Measurements from ENCODE around the gene SURF1.
A peak's percentile ranks its signal among the peaks of the same experiment; 100 is the strongest.

SURF1 gene

GRCh38 chr9:133315997-133316396 lies 40.3 kb downstream of the SURF1 start:
- DNase-seq, result no peak

DNA sequence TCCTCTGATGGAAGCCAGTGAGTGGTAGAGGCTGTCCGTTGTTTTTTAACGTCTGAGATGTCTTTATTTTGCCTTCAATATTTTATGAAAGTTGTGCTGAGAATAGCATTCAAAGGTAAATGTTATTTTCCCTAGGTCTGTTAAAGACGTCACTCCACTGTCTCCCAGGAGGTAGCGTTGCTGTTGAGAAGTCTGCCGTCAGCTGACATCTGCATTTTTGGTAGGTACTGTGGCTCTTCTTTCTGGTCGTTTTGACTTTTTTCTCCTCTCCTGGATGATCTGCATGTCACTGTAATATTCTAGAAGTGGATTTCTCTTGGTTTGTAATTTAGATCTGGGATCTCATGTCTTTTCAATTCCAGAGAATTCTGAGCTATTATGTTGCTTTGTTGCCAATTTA lies 46.7 kb downstream of the SURF1 start:
- DNase-seq, result peak; percentile 10

DNA sequence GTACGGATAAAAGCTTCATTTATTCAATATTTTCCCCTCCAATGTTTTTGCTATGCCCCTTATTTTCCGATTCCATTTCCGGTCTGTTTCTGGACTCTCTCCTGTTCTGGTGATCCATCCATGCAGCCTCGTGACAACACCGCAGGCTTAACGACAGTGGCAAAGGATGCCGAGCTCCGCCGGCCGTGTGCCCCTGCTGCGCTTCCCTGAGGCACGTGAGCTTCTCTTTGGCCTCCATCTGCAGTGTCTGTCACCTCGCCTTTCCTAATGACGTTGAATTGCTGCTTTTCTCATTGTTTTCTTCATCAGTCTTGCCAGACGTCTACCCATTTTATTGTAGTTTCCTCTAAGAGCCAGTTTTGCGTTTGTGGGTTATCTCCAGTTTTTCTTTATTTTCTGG lies 49.0 kb downstream of the SURF1 start:
- DNase-seq, result no peak

DNA sequence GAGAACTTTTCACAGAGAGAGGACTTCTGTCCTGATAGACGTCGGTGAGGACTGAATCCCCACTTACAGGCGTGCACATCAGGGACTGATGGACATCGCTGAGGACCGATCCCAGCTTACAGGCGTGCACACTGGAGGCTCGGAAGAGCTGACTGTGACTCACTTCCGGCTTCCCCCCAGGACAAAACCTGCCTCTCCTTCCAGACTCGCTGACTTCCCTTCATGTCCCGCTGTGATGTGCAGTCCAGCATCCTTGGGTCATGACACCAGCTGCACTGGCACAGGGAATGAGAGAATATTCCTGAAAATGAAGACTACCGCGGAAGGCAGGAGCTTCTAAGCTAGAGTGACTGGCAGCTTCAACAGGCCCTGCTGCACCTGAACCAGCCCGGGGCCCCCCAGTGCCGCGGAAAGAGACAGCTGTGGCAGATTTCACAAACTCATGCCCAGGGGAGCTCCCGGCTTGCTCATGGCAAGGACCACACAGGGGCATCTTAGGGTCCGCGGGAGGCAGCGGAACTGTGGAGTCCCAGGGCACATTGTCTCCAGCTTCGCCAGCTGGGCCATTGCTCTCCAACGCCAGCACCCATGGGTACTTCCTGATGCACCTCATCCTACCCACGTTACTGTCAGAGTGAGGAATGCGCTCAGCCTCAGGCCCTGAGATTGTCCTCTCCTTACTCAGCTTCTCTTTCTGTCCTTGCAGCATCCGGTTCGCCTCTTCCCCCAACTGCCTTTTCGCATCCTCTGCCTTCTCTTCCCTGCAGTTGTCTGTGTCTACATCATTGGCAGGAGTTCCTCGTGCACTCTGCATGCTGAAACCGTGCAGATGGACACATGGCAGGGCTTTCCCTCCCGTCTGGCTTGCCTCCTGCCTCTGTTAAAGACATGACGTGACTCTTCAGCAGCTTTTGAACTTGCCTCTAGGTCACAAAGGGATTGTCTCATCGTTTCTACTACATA lies 49.8 kb downstream of the SURF1 start:
- no peak for DNase-seq

DNA sequence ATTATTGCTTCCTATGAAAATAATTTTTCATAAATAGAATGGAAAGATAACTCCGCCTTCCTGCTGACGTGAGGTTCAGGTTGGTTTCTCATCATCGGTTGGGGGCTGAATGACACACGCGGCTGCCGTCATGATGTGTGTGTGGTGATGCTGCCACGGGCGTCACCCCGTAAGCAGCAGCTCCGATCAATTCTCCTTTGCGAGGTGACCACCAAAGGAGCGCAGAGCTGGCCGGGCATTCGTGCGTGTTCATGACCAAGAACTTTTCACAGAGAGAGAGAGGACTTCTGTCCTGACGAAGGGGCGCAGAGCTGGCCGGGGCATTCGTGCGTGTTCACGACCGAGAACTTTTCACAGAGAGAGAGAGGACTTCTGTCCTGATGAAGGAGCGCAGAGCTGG lies 50.6 kb downstream of the SURF1 start:
- no peak for DNase-seq

GRCh38 chr9:133304477-133305377 lies 51.6 kb downstream of the SURF1 start:
- no peak for DNase-seq

GRCh38 chr9:133304158-133304470 lies 52.2 kb downstream of the SURF1 start:
- DNase-seq, result no peak

DNA sequence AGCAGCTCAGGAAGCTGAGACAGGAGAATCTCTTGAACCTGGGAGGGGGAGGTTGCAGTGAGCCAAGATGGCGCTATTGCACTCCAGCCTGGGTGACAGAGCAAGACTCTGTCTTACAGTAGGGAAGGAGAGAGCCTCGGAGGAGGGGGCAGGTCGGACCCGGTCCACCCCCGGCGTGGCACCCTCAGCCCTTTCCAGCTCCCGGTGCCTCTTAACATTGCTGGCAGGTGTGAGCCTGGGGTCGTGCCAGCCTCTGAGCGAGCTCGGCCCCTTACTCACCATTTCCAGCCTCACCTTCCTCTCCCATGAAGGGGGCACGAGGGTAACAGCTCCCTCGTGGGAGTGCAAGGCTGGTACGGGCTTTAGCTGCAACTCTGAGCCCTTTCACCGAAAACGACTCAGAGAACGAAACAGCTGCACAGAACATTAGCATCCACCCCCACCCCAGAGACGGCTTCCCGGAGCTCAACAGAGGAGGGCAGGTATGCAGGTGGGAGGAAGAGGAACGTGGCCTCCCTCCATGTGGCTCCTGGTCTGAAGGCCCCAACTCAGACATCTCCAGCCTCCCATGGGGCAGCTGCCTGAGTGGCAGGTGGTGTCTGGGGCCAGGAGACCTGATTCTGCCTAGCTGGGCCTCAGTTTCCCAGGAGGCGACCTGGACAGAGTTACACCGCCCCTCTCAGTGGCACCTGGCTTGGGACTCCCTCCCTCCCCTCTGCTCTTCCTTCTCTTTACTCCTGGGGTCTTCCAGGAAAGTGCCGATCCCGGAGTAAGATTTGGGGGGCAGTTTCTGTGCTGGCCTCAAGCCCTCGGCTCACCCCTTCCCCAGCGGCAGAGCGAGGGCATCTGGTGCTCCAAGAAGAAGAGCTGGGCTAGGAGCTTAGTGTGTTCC lies 52.8 kb downstream of the SURF1 start:
- no peak for DNase-seq
